Right forelimb (tissue), 1 donor: ENCODE results near the gene TM4SF4.

Source experiments
- DNase-seq: peaks from one replicate; pipeline ENCODE4 v3.0.0-alpha.2; 2018

The TM4SF4 gene

DNA sequence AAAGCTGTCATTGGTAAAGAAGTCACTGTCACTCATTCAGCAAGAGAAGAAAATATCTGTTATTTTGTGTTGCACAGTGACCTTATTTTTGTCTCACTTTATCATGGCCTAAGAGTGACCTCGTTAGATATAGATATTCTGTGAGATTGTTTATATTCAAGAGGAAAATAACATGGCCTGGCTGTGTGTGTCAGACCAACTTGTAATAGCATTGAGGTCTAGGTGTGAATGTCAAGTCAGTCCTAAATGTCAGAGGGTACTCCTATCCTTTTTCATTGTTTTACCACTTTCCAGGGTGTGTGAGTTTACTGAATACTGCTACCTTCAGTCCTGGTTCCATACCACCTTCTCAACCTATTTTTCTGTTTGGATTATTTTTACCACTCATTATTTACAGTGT lies 18.5 kb upstream of the TM4SF4 start:
- DNase-seq: no peak

- DNase-seq: no peak
These were observed 14.9 kb upstream of the TM4SF4 start for GRCh38 chr3:149459491-149460059.

- DNase-seq: no peak
These were observed 14.4 kb upstream of the TM4SF4 start for GRCh38 chr3:149460117-149460516.

DNA sequence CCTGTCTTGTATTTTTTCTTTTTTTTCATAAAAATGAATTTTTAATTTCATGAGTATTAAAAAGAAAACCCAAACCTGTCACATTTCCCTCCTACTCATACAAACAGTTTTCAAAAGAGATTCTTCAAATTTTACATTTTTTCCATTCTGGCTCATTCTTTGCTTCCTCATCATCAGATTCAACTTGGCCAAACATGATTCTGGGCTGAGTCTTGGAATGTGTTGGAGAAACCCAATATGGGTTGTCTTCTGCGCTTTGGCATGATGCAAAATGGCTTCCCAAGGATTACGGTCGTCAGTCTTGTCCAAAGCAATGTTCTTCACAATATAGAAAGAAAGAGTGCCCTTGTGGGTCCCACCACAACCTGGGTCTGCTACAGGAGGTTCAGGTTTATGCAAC lies 12.4 kb upstream of the TM4SF4 start:
- no peak for DNase-seq

- no peak for DNase-seq
These were observed 11.9 kb upstream of the TM4SF4 start for GRCh38 chr3:149462581-149463011.

- no peak for DNase-seq
These were observed 10.6 kb upstream of the TM4SF4 start for GRCh38 chr3:149463921-149464320.

- no peak for DNase-seq
These were observed 9.8 kb upstream of the TM4SF4 start for GRCh38 chr3:149464542-149465328.

- DNase-seq: no peak
These were observed 9.1 kb upstream of the TM4SF4 start for GRCh38 chr3:149465351-149465883.

GRCh38 chr3:149466192-149466591 lies 8.3 kb upstream of the TM4SF4 start:
- no peak for DNase-seq

- no peak for DNase-seq
These were observed 5.8 kb upstream of the TM4SF4 start for GRCh38 chr3:149468504-149469212.

GRCh38 chr3:149470381-149470780 lies 4.1 kb upstream of the TM4SF4 start:
- no peak for DNase-seq

- no peak for DNase-seq
These were observed 2.3 kb upstream of the TM4SF4 start for GRCh38 chr3:149472030-149472797.

- peak; percentile 76 for DNase-seq
These were observed 894 bp upstream of the TM4SF4 start for GRCh38 chr3:149473357-149474249.

DNA sequence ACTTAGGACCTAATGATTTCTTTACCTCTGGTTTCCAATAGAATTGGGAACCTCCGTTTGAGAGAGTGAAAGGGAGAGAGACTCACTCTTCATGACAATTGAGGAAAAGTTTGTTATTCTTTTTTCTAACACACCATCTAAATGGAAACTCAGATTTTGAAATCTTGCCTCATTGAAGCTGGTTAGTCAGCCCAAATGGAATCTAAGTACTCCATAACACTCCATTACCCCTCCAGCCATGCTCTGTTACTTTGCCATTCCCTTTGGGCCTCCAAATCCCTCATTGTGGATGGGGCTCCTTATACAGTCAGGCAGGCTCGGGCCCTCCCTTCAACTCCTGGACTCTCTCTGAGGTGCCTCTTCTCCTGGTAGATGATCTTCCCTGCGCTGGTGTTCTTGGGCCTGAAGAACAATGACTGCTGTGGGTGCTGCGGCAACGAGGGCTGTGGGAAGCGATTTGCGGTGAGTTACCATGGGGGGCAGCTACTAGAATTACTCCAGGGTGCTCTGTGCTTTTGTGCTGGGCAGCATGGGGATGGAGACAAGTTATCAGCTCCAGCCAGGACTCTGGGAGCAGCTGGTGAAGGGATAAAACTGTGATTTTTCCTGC lies 1.1 kb downstream of the TM4SF4 start:
- DNase-seq: no peak

DNA sequence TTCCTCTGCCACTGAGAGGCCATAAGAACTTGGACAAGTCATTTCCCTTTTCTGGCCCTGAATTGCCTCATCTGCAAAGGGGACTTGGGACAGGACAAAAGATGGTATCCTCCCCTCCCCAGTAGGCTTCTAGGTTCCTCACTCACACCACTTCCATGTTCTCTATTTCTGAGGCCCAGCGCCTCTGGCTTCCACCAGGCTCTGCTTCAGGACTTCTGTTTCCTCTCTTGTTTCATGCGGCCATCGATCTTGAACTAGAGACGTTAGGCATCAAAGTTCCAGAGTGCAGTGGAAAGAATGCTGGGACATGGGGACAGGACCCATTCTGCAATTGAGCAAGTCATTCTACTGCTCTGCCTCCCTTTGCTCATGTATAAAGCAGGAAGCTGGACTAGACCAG lies 1.7 kb downstream of the TM4SF4 start:
- no peak for DNase-seq

DNA sequence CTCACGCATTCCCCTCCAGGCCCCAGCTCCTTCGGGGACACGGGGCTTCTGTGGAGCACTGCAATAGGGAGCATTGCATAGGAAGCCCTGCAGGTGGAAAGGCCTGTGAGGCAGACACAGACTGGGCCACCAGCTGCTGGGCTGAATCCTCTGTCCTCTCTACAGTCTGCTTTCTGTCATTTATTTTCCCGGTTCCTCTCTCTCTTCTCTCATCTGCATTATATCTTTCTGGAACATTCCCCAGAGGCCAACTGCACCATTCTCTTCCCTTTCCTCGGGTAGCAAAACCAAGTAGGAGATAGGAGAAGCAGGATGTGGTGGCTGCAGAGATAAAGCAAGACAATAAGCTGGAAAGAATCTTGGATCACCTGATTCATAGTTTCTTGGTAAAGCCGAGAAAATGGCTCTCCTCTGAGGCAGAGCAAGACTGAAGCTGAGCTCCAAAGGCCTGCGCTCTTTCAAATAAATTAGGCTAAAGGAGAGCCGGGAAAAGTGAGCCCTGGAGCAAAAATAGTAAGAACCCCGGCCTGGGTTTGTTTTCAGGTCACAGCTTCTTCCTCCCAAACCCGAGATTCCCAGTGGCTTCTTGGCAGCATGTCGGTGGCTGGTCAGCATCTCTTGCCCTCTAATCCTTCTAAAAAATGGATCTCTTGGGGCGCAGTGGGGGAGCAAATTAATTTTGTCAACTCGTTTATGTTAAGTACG lies 5.3 kb downstream of the TM4SF4 start:
- DNase-seq: no peak

DNA sequence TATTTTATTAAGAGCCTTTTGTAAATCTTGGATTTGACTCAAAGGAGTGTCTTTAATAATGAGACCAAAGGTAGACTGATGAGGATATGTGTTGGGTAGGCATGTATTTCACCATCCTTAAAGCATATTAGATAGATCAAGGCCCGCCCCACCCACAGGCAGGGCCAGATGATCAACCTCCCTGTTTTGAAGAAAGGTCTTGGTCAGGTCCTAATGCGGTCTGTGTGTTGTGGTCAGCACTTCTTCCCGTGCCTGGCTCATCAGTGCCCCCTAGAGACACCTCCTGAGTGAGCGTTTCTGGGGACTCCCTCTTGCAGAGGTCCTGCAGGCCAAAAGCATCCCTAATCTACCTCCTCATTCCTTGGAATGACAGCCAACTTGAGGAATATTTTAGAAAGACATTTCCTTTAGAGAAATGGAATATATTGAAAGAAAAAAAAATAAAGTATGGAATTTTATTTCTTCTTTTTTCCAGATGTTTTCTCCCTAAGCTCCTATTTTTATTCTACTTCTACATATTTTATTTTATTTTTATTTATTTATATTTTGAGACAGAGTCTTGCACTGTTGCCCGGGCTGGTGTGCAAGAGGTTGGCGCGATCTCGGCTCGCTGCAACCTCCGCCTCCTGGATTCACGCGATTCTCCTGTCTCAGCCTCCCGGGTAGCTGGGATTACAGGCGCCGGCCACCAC lies 6.0 kb downstream of the TM4SF4 start:
- DNase-seq: peak; percentile 80

DNA sequence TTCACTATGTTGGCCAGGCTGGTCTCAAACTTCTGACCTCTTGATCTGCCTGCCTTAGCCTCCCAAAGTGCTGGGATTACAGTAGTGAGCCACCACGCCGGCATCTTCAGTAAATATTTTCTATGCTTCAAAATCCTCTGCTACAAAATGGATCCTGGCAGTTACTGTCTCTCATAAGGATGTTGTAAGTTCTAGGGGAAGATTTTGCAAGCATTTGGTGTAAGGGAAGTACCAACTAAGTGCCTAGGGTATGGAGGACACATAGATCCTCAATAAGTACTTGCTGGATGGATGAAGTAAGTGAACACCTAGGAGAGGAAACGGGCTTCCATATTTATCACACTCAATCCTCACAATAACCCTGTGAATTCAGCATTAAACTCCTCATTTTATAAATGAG lies 6.6 kb downstream of the TM4SF4 start:
- no peak for DNase-seq

DNA sequence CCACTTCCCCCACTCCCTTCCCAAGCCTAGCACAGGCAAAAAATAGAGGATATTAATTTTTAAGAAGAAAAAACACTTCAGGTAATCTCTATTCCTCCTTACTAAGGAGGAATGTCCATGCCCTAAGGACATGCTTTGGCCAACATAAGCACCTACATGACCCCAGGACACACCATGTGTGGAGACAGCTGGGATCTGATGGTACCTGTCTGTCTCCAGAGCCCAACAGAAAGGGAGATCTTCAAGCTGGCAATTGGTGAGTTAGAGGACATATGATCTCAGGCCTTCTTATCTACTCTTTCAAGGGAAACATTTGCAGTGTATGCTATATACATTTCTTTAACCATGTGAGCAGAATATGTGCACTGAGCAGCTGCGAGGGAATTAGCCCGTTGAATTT lies 7.0 kb downstream of the TM4SF4 start:
- DNase-seq: no peak

- no peak for DNase-seq
These were observed 12.2 kb downstream of the TM4SF4 start for GRCh38 chr3:149486726-149487125.
